ENCODE results near the gene ENTPD8. TPM values are rescaled to one million over a fixed set of nuclear protein-coding genes. Genes with fewer than 3 reads are reported as not detected.

ENTPD8 gene, protein sequence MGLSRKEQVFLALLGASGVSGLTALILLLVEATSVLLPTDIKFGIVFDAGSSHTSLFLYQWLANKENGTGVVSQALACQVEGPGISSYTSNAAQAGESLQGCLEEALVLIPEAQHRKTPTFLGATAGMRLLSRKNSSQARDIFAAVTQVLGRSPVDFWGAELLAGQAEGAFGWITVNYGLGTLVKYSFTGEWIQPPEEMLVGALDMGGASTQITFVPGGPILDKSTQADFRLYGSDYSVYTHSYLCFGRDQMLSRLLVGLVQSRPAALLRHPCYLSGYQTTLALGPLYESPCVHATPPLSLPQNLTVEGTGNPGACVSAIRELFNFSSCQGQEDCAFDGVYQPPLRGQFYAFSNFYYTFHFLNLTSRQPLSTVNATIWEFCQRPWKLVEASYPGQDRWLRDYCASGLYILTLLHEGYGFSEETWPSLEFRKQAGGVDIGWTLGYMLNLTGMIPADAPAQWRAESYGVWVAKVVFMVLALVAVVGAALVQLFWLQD
- total RNA-seq = not detected

DNA sequence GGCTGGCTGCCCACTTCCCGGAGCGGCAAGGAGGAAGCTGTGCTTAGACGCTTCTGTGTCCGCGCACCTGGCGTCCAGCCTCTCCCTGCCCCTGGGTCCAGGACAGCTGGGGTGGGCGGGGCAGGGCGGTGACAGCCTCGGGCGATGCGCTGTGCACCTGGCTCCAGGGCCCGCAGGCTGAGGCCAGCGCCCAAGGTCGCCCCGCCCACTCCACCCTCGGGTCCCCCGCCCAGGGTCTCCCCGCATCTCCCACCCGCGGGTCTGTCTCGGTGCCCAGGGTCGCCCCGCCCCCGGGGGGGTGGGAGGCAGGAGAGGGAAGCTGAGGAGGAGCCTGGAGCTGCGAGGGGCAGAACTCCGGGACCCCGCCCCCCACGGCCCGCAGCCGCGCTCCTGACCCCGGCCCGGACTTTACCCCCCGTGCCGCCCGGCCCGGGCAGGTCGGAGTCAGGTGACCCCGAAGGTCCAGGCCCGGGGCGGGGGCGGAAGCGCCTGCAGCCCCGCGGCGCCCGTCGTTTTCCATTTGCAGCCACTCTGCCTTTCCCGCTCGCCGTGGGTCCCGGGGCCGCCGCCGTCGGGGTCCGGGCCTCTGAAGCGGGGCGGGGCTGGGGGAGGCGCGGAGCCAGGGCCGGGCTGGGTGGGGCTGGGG is at the start of gene ENTPD8:
Gene ENTPD8, minus strand, starts transcription at position 69 of the 646 bp plus-strand sequence. CDS start 3,072 bp downstream, outside the sequence.
- peaks cover 21% of the 10 kb centered on the region for H3K4me1 Mint-ChIP-seq
- peak within 1 kb of the TSS; percentile 43 for H3K4me3 Mint-ChIP-seq
- CTCF ChIA-PET = interaction anchor here (5.3 kb wide), 1 partner anchor 18 kb away, joined by 59 read pairs; the partner anchor contains the start of genes EXD3 and NOXA1
- DNase-seq = no peak
- no peaks in the 10 kb centered on the region for H3K9me3 Mint-ChIP-seq (ENCODE audit: low read depth)
- H3K27me3 Mint-ChIP-seq = peaks cover 28% of the 10 kb centered on the region
- peaks cover 1% of the 10 kb centered on the region for H3K36me3 Mint-ChIP-seq
- ATAC-seq = peak; percentile 18
- no peak within 1 kb of the TSS for H3K27ac Mint-ChIP-seq

DNA sequence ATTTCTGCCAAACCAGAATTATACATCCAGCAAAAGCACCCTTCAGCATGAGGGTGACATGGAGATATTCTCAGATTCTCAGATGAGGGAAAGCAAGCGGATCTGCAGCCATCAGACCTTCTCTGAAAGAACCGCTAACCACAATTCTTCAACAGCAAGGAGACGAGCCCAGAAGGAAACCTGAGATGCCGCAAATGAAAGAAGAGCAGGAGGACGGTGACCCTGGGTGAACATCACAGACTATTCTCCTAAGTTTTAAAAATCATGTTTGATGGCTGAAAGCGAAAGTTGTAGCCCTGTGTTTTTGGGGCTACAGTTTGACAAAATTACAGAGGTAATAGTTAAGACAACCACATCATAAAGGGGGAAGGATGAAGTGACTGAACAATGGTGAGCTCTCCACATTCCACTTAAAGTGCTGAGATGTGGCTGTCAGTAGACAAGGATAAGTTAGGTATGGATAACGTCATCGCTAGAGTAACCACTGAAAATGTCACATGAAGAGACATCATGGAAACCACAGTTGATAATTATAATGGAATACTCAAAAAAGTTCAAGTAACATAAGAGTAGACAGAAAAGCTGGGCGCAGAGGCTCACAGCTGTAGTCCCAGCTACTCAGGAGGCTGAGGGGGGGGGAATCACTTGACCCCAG is 49.5 kb upstream of the ENTPD8 start:
- CTCF ChIA-PET = no interaction called here
- H3K27ac Mint-ChIP-seq = no peak overlapping the region
- peaks cover 14% of the 10 kb centered on the region for H3K4me1 Mint-ChIP-seq
- no peak for DNase-seq
- peaks cover 7% of the 10 kb centered on the region for H3K27me3 Mint-ChIP-seq
- ATAC-seq = no peak
- no peaks in the 10 kb centered on the region for H3K9me3 Mint-ChIP-seq (ENCODE audit: low read depth)
- no peaks in the 10 kb centered on the region for H3K36me3 Mint-ChIP-seq
- H3K4me3 Mint-ChIP-seq = no peak overlapping the region

DNA sequence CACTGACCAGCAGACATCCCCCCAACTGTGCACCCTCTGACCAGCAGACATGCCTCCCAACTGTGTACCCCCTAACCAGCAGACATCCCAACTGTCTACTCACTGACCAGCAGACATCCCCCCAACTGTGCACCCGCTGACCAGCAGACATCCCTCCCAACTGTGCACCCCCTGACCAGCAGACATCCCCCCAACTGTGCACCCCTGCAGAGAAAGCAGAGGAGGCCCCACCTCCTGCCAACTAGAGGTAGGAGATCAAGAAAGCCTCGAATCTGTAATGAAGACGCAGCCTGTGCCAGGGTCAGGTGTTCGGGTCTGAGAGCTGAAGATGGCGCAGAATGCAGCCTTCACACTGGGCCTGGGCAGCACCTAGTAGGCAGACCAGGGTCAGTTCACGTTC is 47.7 kb upstream of the ENTPD8 start:
- Mint-ChIP-seq H3K27ac (no peak overlapping the region), H3K4me1 (peaks cover 11% of the 10 kb centered on the region), H3K27me3 (peaks cover 7% of the 10 kb centered on the region), H3K9me3 (ENCODE audit: low read depth) (no peaks in the 10 kb centered on the region), H3K36me3 (no peaks in the 10 kb centered on the region), H3K4me3 (no peak overlapping the region)
- CTCF ChIA-PET = no interaction called here
- DNase-seq (no peak), ATAC-seq (no peak)

DNA sequence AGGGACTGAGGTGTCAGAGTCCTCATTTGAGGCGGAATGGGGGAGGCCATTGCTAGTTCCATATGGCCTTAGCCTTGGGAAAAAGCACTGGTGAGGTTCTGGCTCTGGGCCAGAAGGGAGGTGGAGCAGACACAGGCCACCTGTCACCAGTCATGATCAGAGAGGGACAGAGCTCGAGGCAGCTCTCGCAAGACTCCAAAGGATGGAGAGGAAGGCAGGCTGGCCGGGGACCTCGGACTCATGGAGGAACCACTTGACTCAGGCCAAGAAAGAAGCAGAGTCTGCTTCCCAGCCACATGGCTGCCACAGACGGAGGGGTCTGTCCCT is 47.1 kb upstream of the ENTPD8 start:
- Mint-ChIP-seq H3K27ac (no peak overlapping the region), H3K9me3 (ENCODE audit: low read depth) (no peaks in the 10 kb centered on the region), H3K36me3 (no peaks in the 10 kb centered on the region), H3K27me3 (peaks cover 7% of the 10 kb centered on the region), H3K4me3 (no peak overlapping the region), H3K4me1 (peaks cover 11% of the 10 kb centered on the region)
- no peak for ATAC-seq
- CTCF ChIA-PET = interaction anchor here (1.2 to 2.4 kb wide), 2 partner anchors 20 to 47 kb away, joined by 3 to 5 read pairs; no protein-coding TSS in a partner anchor
- no peak for DNase-seq

DNA sequence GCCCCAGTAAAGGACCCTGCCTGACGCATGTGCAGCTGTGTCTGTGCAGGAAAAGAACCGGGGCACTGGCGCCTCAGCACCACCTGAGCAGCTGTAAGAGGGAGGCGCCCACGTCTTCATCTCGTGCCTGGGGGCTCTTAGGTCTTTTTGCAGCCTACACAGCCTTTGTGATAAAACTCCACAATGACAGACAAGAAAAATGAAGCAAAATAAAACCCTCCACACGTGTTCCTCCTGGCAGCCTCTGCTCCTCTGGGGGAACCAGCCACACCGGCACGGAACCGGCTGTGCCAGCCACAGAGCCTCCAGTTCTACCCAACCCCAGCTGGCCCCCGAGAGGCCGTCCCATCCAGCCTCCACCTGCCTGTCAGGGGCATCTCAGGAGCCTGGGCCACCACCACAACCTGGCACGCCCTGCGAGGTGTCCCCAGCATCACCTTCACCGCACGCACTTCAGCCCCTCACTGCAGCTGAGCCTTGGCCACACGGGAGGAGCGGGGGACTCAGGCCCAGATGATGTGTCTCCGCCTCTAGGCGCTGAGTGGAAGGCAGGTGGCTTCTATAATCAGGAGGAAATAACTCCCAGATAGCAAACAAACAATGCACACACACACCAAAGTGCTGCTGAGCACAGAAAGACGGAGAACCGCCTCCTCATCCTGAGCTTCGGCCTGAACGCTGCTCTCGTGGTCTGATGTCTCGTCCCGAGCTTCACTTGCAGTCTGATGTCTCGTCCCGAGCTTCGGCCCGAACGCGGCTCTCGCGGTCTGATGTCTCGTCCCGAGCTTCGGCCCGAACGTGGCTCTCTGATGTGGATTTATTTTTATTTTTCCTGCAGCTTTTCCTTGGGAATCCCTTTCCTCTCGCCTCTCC is 46.5 kb upstream of the ENTPD8 start:
- no peak overlapping the region for H3K4me3 Mint-ChIP-seq
- no peaks in the 10 kb centered on the region for H3K36me3 Mint-ChIP-seq
- H3K4me1 Mint-ChIP-seq = peaks cover 11% of the 10 kb centered on the region
- CTCF ChIA-PET = interaction anchor here (1.2 to 2.4 kb wide), 3 partner anchors 21 to 47 kb away, joined by 3 to 5 read pairs (median 5); no protein-coding TSS in a partner anchor
- DNase-seq = no peak
- no peaks in the 10 kb centered on the region for H3K9me3 Mint-ChIP-seq (ENCODE audit: low read depth)
- H3K27me3 Mint-ChIP-seq = peaks cover 7% of the 10 kb centered on the region
- H3K27ac Mint-ChIP-seq = no peak overlapping the region
- no peak for ATAC-seq

DNA sequence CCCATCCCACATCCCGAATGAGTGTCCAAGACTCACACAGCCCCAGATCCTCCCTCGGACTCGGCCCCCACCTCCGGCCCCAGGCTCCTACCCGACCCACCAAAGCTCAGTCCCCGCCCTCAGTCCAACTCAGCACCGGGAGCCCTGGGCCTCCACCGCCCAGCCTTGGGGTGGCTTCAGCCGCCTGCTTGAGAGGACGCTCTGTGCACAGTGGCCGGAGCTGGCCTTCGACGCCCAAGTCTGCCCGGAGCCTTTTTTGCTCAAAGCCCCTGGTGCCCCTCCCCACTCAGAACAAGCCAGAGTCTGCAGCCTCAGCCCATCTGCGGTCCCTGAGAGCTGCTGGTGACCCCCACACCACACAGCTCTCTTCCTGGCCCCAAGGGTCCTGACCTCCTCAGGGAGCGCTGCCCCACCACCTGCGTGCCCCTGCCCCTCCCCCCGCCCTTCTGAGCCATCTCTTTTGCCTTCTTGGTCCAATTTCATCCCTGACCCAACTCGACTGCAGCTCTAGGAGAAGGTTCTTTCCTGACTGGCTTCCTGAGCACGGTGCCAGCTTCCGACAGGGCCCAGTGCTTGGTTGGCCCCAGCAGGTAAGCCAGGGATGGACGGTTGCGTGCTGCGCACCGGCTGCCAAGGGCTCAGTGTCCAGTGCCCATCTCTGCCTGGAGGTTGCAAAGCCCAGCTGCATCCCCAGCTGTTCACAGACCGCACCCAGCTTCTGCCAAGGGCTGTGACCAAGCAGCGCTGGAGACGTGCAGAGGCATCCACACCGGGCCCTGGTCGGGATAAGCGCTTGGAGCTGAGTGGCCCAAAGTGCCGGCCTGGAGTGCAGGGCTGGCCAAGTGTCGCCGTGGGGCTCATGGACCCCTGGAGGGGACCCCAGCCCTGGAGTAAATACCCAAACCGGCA is 45.6 kb upstream of the ENTPD8 start:
- H3K4me1 Mint-ChIP-seq = peaks cover 17% of the 10 kb centered on the region
- DNase-seq (no peak), ATAC-seq (no peak)
- CTCF ChIA-PET = interaction anchor here (1.2 to 2.4 kb wide), 3 partner anchors 22 to 48 kb away, joined by 3 to 5 read pairs (median 5); no protein-coding TSS in a partner anchor
- H3K27ac Mint-ChIP-seq = no peak overlapping the region
- no peaks in the 10 kb centered on the region for H3K36me3 Mint-ChIP-seq
- peaks cover 7% of the 10 kb centered on the region for H3K27me3 Mint-ChIP-seq
- no peaks in the 10 kb centered on the region for H3K9me3 Mint-ChIP-seq (ENCODE audit: low read depth)
- no peak overlapping the region for H3K4me3 Mint-ChIP-seq

DNA sequence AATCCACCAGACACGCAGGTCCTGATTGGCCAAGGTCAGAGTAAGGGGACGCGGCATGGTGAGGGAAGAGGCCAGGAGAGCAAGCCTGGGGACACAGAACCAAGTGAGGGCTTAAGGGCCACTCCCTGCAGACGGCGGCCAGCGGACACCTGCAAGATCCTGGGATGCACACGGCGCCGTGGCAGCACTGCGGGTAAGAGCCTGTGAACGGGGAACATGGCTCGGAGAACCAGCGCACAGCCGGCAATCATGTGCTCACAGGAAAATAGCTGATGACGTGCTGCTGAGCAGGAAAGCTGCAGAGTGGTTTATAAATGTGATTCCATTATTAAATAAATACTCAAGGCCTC is 45.0 kb upstream of the ENTPD8 start:
- H3K36me3 Mint-ChIP-seq = no peaks in the 10 kb centered on the region
- H3K4me3 Mint-ChIP-seq = no peak overlapping the region
- peaks cover 7% of the 10 kb centered on the region for H3K27me3 Mint-ChIP-seq
- no peaks in the 10 kb centered on the region for H3K9me3 Mint-ChIP-seq (ENCODE audit: low read depth)
- ATAC-seq = no peak
- DNase-seq = no peak
- CTCF ChIA-PET = interaction anchor here (1.7 to 2.4 kb wide), 2 partner anchors 22 to 41 kb away, joined by 5 read pairs; no protein-coding TSS in a partner anchor
- peaks cover 18% of the 10 kb centered on the region for H3K4me1 Mint-ChIP-seq
- no peak overlapping the region for H3K27ac Mint-ChIP-seq

DNA sequence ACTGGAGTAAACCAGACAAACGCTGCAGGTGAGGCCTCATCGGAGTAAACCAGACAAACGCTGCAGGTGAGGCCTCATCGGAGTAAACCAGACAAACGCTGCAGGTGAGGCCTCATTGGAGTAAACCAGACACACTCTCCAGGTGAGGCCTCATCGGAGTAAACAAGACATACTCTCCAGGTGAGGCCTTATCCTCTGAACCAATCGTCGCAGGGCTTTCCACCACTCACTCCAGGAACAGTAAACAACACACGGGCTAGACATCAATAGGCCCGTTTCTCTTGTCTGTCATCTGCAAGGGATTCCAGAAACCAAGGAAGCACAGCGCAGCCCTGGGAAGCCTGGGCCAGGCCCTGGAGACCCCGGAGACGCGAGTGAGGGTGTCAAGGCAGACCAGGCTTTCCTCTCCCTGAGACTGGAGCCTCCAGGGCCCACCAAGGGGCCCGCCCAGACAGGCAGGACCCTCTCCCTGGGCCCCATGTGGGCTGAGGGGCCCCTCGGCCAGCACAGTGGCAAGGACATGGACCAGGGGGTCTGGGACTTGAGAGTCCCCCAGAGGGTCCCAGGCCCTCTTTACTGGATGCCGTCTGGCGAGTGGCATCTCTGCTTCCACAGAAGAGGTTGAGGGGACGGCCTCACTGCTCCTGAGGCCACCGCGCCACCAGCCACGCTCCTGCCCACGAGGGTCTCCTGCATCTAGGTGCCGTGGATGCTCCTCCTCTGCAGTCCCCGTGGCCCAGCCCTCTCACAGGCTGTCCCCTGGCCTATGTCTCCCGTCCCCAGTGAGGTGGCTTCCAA is 44.4 kb upstream of the ENTPD8 start:
- H3K9me3 Mint-ChIP-seq (ENCODE audit: low read depth) = no peaks in the 10 kb centered on the region
- H3K27ac Mint-ChIP-seq = no peak overlapping the region
- peaks cover 7% of the 10 kb centered on the region for H3K27me3 Mint-ChIP-seq
- DNase-seq (no peak), ATAC-seq (no peak)
- H3K4me1 Mint-ChIP-seq = peaks cover 14% of the 10 kb centered on the region
- CTCF ChIA-PET = no interaction called here
- H3K36me3 Mint-ChIP-seq = no peaks in the 10 kb centered on the region
- no peak overlapping the region for H3K4me3 Mint-ChIP-seq

DNA sequence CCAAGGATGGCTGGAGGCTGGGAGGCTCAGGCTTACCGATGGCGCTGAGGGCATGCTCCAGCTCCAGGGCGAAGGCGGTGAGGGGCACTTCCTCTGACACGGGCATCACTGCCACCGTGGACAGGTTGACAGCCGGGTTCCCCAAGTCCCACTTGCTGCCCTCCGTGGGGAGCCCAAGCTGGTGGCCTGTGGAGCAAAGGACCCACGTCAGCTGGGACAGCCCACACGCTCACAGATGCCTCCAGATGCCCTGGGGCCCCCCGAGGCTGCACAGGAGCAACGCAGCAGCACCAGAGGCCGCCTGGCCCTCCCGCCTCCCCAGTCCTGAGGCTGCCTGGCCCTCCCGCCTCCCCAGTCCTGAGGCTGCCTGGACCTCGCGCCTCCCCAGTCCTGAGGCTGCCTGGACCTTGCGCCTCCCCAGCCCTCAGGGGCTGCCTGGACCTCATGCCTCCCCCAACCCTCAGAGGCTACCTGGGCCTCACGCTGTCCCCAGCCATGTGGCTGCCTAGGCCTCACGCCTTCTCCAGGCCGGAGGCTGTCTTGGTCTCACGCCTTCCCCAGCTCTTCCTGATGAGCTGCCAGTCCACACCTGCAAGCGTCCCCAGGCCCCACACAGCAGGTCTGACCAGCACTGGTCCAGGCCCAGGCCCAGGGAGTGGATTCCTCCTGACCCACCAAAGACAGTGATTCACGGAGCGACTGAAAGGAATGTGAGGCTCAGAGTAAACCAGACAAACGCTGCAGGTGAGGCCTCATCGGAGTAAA is 43.6 kb upstream of the ENTPD8 start:
- peaks cover 9% of the 10 kb centered on the region for H3K4me1 Mint-ChIP-seq
- no peak overlapping the region for H3K4me3 Mint-ChIP-seq
- no peaks in the 10 kb centered on the region for H3K36me3 Mint-ChIP-seq
- DNase-seq (no peak), ATAC-seq (no peak)
- no peak overlapping the region for H3K27ac Mint-ChIP-seq
- CTCF ChIA-PET = interaction anchor here (1.4 kb wide), 1 partner anchor 62 kb away, joined by 3 read pairs; the partner anchor contains the start of genes EXD3 and NOXA1
- no peaks in the 10 kb centered on the region for H3K9me3 Mint-ChIP-seq (ENCODE audit: low read depth)
- peaks cover 7% of the 10 kb centered on the region for H3K27me3 Mint-ChIP-seq

DNA sequence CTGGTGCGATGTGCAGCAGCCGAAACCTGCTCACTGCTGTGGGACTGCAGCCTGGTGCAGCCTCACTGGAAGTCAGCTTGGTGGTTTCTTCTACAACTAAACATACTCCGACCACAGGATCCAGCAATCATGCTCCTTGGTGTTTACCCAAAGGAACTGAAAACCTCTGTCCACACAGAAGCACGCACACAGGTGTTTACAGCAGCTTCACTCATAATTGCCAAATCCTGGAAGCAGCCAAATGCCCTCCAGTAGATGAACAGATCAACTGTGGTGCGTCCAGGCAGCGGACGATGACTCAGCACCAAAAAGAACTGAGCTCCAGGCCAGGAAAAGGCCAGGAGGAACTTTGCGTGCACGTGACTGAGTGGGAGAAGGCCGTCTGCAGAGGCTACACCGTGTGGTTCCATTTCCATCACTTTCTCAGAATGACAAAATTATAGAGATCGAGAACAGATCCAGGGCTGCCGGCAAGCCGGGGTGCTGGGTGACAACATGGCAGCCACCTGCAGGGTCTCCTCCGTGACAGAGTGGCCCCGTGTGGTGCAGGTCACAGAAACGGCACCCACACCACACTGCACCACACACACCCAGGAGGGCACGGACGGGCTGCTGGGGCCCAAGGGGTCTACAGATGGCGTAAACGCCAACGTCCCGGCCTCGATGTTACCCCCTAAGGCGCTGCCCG is 41.1 kb upstream of the ENTPD8 start:
- Mint-ChIP-seq H3K4me1 (peaks cover 9% of the 10 kb centered on the region), H3K4me3 (no peak overlapping the region), H3K27me3 (no peaks in the 10 kb centered on the region), H3K36me3 (no peaks in the 10 kb centered on the region), H3K27ac (no peak overlapping the region), H3K9me3 (ENCODE audit: low read depth) (no peaks in the 10 kb centered on the region)
- no peak for DNase-seq
- ATAC-seq = peak; percentile 23
- CTCF ChIA-PET = interaction anchor here (1.0 to 1.4 kb wide), 2 partner anchors 23 to 37 kb away, joined by 3 to 4 read pairs; partner anchors contain the start of gene NSMF

Data from activated CD8-positive, alpha-beta memory T cell treated with anti-CD3 and anti-CD28 coated beads, Interleukin-2, amount 10 ng/mL, durations not matched to agents 7 days and 5 days (primary cell).